Gastroesophageal sphincter (tissue), 3 donors: ENCODE results near the gene SLC45A2.

ENCODE experiments used
- EP300 ChIP-seq: sonication (generic); formaldehyde crosslinking; IDR thresholded peaks from one replicate; pipeline ENCODE4 v1.6.1; 2017; ENCODE audit warnings: antibody characterized with exemption, mild to moderate bottlenecking
- POLR2AphosphoS5 ChIP-seq: sonication (generic); formaldehyde crosslinking; IDR thresholded peaks from one replicate; pipeline ENCODE4 v1.6.1; 2017; ENCODE audit warnings: antibody characterized with exemption
- TF ChIP-seq, protein P1 (sequence below), 4 experiments: fragments of 200-600 bp in 2 of 4; fragments of 450-650 bp in 2 of 4; sonication (generic) in 1 of 4; IDR thresholded peaks; one replicate each; pipeline ENCODE4 v1.5.1; 2017 to 2019; ENCODE audit warnings: antibody characterized with exemption in 4 of 4, mild to moderate bottlenecking in 2 of 4, moderate library complexity in 2 of 4

DNA sequence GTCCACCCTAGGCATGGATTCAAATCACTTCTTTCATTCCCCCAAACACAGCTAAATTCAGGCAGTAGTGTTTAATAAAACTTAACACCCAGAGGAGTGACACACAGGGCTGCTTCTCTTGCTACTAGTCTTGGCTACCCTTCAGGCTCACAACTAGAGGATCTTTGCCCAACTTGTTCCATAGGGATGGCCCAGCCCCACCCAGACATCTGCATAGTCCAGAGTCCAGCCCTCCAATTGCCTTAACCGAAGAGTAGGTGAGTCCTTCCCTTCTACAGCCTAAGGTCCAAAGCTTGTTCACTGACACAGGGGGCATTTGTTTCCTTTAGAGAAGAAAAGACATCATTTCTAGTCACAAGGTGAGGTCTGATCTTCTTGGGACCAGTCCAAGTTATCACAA is 63.5 kb downstream of the SLC45A2 start:
- TF ChIP-seq POLR2AphosphoS5 (no peak), EP300 (no peak)
- TF ChIP-seq, protein P1, sequence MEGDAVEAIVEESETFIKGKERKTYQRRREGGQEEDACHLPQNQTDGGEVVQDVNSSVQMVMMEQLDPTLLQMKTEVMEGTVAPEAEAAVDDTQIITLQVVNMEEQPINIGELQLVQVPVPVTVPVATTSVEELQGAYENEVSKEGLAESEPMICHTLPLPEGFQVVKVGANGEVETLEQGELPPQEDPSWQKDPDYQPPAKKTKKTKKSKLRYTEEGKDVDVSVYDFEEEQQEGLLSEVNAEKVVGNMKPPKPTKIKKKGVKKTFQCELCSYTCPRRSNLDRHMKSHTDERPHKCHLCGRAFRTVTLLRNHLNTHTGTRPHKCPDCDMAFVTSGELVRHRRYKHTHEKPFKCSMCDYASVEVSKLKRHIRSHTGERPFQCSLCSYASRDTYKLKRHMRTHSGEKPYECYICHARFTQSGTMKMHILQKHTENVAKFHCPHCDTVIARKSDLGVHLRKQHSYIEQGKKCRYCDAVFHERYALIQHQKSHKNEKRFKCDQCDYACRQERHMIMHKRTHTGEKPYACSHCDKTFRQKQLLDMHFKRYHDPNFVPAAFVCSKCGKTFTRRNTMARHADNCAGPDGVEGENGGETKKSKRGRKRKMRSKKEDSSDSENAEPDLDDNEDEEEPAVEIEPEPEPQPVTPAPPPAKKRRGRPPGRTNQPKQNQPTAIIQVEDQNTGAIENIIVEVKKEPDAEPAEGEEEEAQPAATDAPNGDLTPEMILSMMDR (IDR thresholded peaks at IDR 0.05), result no peak
